ENCODE measurements around the gene ZNF141. TPM values are rescaled to one million over a fixed set of nuclear protein-coding genes. Genes with fewer than 3 reads are reported as not detected.
A peak's percentile ranks its signal among the peaks of the same experiment; 100 is the strongest.

Gene ZNF141
- total RNA-seq (2014; rRNA removed; shearing (Covaris generic)) (54.6 and 58.1 TPM in 2 replicates), polyA plus RNA-seq (2016; fragmentation: Nextera tagmentation; extraction: Ambion mirVana) (12.9 and 18.5 TPM in 2 replicates)
- long read RNA-seq, partial matches to known transcripts: 0 of 10 reads
- long read RNA-seq, other reads (novel, unspliced or antisense): 6 of 10 reads

DNA sequence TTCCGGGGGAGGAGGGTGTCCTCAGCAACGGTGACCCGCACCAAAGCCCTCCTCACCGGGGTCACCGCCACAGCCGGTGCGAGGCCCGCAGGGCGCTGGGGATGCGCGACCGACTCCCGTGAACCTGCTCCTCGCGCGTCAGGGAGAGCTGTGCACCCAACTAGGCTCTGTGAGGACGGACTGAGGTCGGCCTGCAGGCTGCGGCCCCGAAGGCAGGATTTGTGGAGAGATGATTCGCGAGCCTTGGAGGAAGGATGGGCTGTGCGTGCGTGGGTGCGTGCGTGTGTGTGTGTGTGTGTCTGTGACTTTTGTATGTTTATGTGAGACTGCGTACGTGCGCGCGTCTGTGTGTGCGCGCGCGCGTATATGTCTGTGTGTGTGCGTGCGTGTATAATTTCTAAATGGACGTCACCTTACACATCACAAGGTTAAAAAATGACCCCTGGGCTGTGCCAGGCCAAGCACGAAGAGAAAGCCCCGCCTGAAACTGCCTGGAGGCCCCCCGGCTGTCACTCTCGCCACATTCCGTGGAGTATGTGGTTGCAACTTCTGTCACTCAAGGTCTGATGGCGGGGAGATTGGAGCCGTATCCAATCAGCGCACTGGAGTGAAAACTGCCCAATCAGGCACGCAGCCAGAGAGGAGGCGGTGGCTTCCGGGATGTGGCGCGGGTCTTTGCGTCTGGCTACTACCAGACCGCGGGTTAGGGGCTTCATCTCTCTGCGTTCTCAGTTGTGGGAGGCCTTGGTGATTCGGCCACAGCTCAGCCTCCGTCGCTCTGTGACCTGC, at the start of gene ZNF141:
Gene ZNF141, plus strand, starts transcription at position 672 of the 789 bp plus-strand sequence. CDS start 170 bp downstream, outside the sequence.
- peaks cover 10% of the 10 kb centered on the region for H3K4me1 ChIP-seq (ENCODE audit: insufficient read depth)
- H3K27me3 ChIP-seq (ENCODE audit: insufficient read depth): peaks cover 27% of the 10 kb centered on the region
- Mint-ChIP-seq H3K4me1 (peaks cover 28% of the 10 kb centered on the region), H3K27me3 (ENCODE audit: insufficient read depth, low read depth, poor library complexity) (peaks cover 29% of the 10 kb centered on the region), H3K4me3 (peak within 1 kb of the TSS; percentile 97), H3K36me3 (ENCODE audit: low read depth) (peaks cover 31% of the 10 kb centered on the region), H3K27ac (peak within 1 kb of the TSS; percentile 96), H3K9me3 (no peaks in the 10 kb centered on the region; the same call in 1 of the 3 replicates)
- ATAC-seq: peak; percentile 91
- peak within 1 kb of the TSS; percentile 100 for H2AFZ ChIP-seq
- peak; percentile 99 for DNase-seq (ENCODE audit: low spot score)
- no peak for TF ChIP-seq EZH2phosphoT487 (IDR thresholded peaks at IDR 0.05; ENCODE audit: unreplicated experiment)
- 0 out of 2 replicates have a peak, but pooled peaks have one; percentile 69 for TF ChIP-seq CREB1 (CRISPR knock-in tag; IDR thresholded peaks at IDR 0.05; ENCODE audit: low read depth)
- peak; percentile 93 for TF ChIP-seq POLR2AphosphoS5 (IDR thresholded peaks at IDR 0.05; ENCODE audit: low read depth)
- no peak within 1 kb of the TSS for H3K27ac ChIP-seq (ENCODE audit: low read depth)
- H4K20me1 ChIP-seq (replicated peaks; ENCODE audit: insufficient read depth): peaks cover 39% of the 10 kb centered on the region
- no peaks in the 10 kb centered on the region for H3K9me2 ChIP-seq (ENCODE audit: insufficient read depth)
- H3K4me2 ChIP-seq: peak within 1 kb of the TSS; percentile 97
- H3F3A ChIP-seq (replicated peaks; ENCODE audit: low read depth): peaks cover 4% of the 10 kb centered on the region; the same call in 1 of the 2 replicates
- H3K36me3 ChIP-seq (ENCODE audit: insufficient read depth): no peaks in the 10 kb centered on the region
- H3K4me3 ChIP-seq: peak within 1 kb of the TSS; percentile 96
- H3K79me2 ChIP-seq (replicated peaks; ENCODE audit: insufficient read depth): peaks cover 44% of the 10 kb centered on the region

DNA sequence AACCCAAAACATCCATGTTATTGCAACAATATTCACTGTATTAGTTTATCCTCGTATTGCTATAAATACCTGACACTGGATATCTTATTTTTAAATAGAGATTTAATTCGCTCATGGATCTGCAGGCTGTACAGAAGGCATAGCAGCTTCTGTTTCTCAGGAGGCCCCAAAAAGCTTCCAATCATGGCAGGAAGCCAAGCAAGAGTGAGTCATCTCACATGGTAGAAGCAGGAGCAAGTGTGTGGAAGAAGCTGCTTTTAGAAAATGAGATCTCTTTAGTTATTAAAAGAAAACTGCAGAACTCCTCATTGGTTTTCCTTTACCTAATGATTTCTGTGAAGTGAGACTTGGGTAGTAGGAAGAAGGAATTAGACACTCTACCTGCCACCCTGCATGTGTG, 48.7 kb upstream of the ZNF141 start:
- H3K4me2 ChIP-seq: no peak overlapping the region
- no peak overlapping the region for H3K4me3 ChIP-seq
- Mint-ChIP-seq H3K27ac (no peak overlapping the region), H3K4me1 (no peaks in the 10 kb centered on the region), H3K36me3 (ENCODE audit: low read depth) (peaks cover 90% of the 10 kb centered on the region), H3K9me3 (peaks cover 49% of the 10 kb centered on the region), H3K4me3 (no peak overlapping the region), H3K27me3 (ENCODE audit: insufficient read depth, low read depth, poor library complexity) (peaks cover 2% of the 10 kb centered on the region)
- no peaks in the 10 kb centered on the region for H3K36me3 ChIP-seq (ENCODE audit: insufficient read depth)
- H3K4me1 ChIP-seq (ENCODE audit: insufficient read depth): no peaks in the 10 kb centered on the region
- ATAC-seq (no peak), DNase-seq (ENCODE audit: low spot score) (no peak)
- no peak overlapping the region for H2AFZ ChIP-seq
- no peak overlapping the region; the same call in 1 of the 2 replicates for H3K27ac ChIP-seq (ENCODE audit: low read depth)
- H3K27me3 ChIP-seq (ENCODE audit: insufficient read depth): no peaks in the 10 kb centered on the region
- peaks cover 100% of the 10 kb centered on the region for H3K79me2 ChIP-seq (replicated peaks; ENCODE audit: insufficient read depth)
- H3K9me2 ChIP-seq (ENCODE audit: insufficient read depth): no peaks in the 10 kb centered on the region
- peaks cover 35% of the 10 kb centered on the region for H4K20me1 ChIP-seq (replicated peaks; ENCODE audit: insufficient read depth)
- no peaks in the 10 kb centered on the region for H3F3A ChIP-seq (replicated peaks; ENCODE audit: low read depth)
- TF ChIP-seq EZH2 (IDR thresholded peaks at IDR 0.05; ENCODE audit: low read depth, unreplicated experiment) (no peak), ZNF114 (CRISPR knock-in tag; IDR thresholded peaks at IDR 0.05) (no peak), STAT1 (IDR thresholded peaks at IDR 0.05; ENCODE audit: unreplicated experiment) (no peak), JUNB (IDR thresholded peaks at IDR 0.05; ENCODE audit: unreplicated experiment) (no peak), ZNF331 (CRISPR knock-in tag; IDR thresholded peaks at IDR 0.05; ENCODE audit: low read depth) (no peak)
- TF ChIP-seq, protein P1, sequence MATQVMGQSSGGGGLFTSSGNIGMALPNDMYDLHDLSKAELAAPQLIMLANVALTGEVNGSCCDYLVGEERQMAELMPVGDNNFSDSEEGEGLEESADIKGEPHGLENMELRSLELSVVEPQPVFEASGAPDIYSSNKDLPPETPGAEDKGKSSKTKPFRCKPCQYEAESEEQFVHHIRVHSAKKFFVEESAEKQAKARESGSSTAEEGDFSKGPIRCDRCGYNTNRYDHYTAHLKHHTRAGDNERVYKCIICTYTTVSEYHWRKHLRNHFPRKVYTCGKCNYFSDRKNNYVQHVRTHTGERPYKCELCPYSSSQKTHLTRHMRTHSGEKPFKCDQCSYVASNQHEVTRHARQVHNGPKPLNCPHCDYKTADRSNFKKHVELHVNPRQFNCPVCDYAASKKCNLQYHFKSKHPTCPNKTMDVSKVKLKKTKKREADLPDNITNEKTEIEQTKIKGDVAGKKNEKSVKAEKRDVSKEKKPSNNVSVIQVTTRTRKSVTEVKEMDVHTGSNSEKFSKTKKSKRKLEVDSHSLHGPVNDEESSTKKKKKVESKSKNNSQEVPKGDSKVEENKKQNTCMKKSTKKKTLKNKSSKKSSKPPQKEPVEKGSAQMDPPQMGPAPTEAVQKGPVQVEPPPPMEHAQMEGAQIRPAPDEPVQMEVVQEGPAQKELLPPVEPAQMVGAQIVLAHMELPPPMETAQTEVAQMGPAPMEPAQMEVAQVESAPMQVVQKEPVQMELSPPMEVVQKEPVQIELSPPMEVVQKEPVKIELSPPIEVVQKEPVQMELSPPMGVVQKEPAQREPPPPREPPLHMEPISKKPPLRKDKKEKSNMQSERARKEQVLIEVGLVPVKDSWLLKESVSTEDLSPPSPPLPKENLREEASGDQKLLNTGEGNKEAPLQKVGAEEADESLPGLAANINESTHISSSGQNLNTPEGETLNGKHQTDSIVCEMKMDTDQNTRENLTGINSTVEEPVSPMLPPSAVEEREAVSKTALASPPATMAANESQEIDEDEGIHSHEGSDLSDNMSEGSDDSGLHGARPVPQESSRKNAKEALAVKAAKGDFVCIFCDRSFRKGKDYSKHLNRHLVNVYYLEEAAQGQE (IDR thresholded peaks at IDR 0.05; ENCODE audit: unreplicated experiment): no peak

All from GM23338 (cell line).